Non-pigmented ciliary epithelial cell (primary cell): ENCODE results near the gene ZNF385B.
"Not testable (repeated sequence)": the region's sequence is repeated elsewhere in the genome, so short reads cannot be mapped to it uniquely, and the experiment has no call there.

Experiments used
- DNase-seq: peaks from one replicate; pipeline ENCODE4 v3.0.0-alpha.2; 2010; ENCODE audit warnings: low read depth

ZNF385B gene

GRCh38 chr2:179629776-179630175 is 231.6 kb downstream of the ZNF385B start:
- DNase-seq, result not testable (repeated sequence)

- no peak for DNase-seq
Measured at GRCh38 chr2:179626261-179626660, 235.2 kb downstream of the ZNF385B start.

GRCh38 chr2:179622635-179623300 is 238.6 kb downstream of the ZNF385B start:
- DNase-seq, result no peak

GRCh38 chr2:179622112-179622511 is 239.3 kb downstream of the ZNF385B start:
- DNase-seq, result no peak

GRCh38 chr2:179619947-179620467 is 241.4 kb downstream of the ZNF385B start:
- no peak for DNase-seq

GRCh38 chr2:179614121-179614520 is 247.3 kb downstream of the ZNF385B start:
- DNase-seq, result no peak

- DNase-seq, result no peak
Measured at GRCh38 chr2:179613701-179614100, 247.7 kb downstream of the ZNF385B start.

GRCh38 chr2:179613299-179613651 is 248.1 kb downstream of the ZNF385B start:
- DNase-seq, result no peak

GRCh38 chr2:179612591-179613298 is 248.7 kb downstream of the ZNF385B start:
- no peak for DNase-seq

GRCh38 chr2:179612108-179612507 is 249.3 kb downstream of the ZNF385B start:
- no peak for DNase-seq

- no peak for DNase-seq
Measured at GRCh38 chr2:179606141-179606540, 255.3 kb downstream of the ZNF385B start.

- DNase-seq, result no peak
Measured at GRCh38 chr2:179605341-179605740, 256.1 kb downstream of the ZNF385B start.

- no peak for DNase-seq
Measured at GRCh38 chr2:179604598-179604997, 256.8 kb downstream of the ZNF385B start.

- no peak for DNase-seq
Measured at GRCh38 chr2:179602452-179602851, 259.0 kb downstream of the ZNF385B start.

GRCh38 chr2:179596018-179596417 is 265.4 kb downstream of the ZNF385B start:
- DNase-seq, result peak; percentile 85

- DNase-seq, result no peak
Measured at GRCh38 chr2:179595284-179595683, 266.1 kb downstream of the ZNF385B start.

GRCh38 chr2:179594268-179595112 is 266.9 kb downstream of the ZNF385B start:
- no peak for DNase-seq

- no peak for DNase-seq
Measured at GRCh38 chr2:179593323-179593722, 268.1 kb downstream of the ZNF385B start.

- DNase-seq, result peak; percentile 55
Measured at GRCh38 chr2:179592167-179592936, 269.1 kb downstream of the ZNF385B start.

- no peak for DNase-seq
Measured at GRCh38 chr2:179591690-179592089, 269.7 kb downstream of the ZNF385B start.

GRCh38 chr2:179588486-179589145 is 272.8 kb downstream of the ZNF385B start:
- no peak for DNase-seq
